Activated CD4-positive, alpha-beta T cell treated with anti-CD3 and anti-CD28 coated beads, Interleukin-2, amount 10 ng/mL, durations not matched to agents 7 days and 5 days (primary cell): ENCODE results near the gene CERS5. TPM values are rescaled to one million over a fixed set of nuclear protein-coding genes. Genes with fewer than 3 reads are reported as not detected.

Experiments
- CTCF ChIA-PET: fragments of 350-600 bp; sonication (Branson Sonifier 250); formaldehyde crosslinking; loops from one replicate; lab custom pipeline; 2021; ENCODE audit warnings: antibody characterized with exemption; lab: Charles Lee
- POLR2A ChIA-PET: fragments of 350-600 bp; sonication (Branson Sonifier 250); formaldehyde crosslinking; loops from one replicate; lab custom pipeline; 2021; ENCODE audit warnings: antibody characterized with exemption; lab: Charles Lee
- DNase-seq: peaks from one replicate; pipeline ENCODE4 v3.0.0-alpha.2; 2020
- H3K27ac Mint-ChIP-seq: one replicate; pipeline ENCODE4 v1.8.0; 2021; ENCODE audit warnings: mild to moderate bottlenecking, moderate library complexity, mixed read lengths
- H3K27me3 Mint-ChIP-seq: one replicate; pipeline ENCODE4 v1.8.0; 2021; ENCODE audit warnings: mixed read lengths
- H3K36me3 Mint-ChIP-seq: one replicate; pipeline ENCODE4 v1.8.0; 2021; ENCODE audit warnings: low read depth, mixed read lengths
- H3K4me1 Mint-ChIP-seq: one replicate; pipeline ENCODE4 v1.8.0; 2021; ENCODE audit warnings: mixed read lengths
- H3K4me3 Mint-ChIP-seq: one replicate; pipeline ENCODE4 v1.8.0; 2021; ENCODE audit warnings: mild to moderate bottlenecking, moderate library complexity, mixed read lengths
- H3K9me3 Mint-ChIP-seq: one replicate; pipeline ENCODE4 v1.8.0; 2021; ENCODE audit warnings: mixed read lengths
- total RNA-seq, 2 experiments: library from RNA; stranded (reverse); gene quantifications; one replicate each; pipeline ENCODE4 v1.2.3, GENCODE V29; 2021

Gene CERS5
- total RNA-seq, 2 experiments from 2014 or later, result 49.2 to 59.2 TPM

DNA sequence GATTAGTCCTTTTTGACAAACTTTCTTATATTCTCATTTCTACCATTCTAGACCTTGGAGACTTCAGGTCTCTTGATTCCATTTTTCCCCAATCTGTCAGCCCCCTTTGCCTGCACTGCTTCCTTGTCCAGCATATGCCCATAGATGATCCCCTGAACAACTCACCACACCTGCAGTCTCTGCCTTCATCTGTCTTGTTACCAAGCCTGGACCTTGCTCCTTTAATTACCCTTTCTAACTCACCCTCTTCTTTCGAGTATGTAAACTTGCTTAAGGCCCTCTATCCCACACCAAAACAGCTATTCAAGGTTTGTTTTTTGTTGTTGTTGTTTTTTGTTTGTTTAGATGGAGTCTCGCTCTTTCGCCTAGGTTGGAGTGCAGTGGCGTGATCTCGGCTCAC lies 45.5 kb downstream of the CERS5 start:
- no peak for DNase-seq
- Mint-ChIP-seq H3K4me1 (peaks cover 16% of the 10 kb centered on the region), H3K27ac (no peak overlapping the region), H3K27me3 (no peaks in the 10 kb centered on the region), H3K4me3 (no peak overlapping the region), H3K9me3 (no peaks in the 10 kb centered on the region), H3K36me3 (peaks cover 31% of the 10 kb centered on the region)
- ChIA-PET POLR2A (no interaction called here), CTCF (interaction anchor here (1.1 to 9.5 kb wide), 3 partner anchors 9 to 176 kb away, joined by 4 to 63 read pairs (median 5); partner anchors contain the start of gene COX14)

DNA sequence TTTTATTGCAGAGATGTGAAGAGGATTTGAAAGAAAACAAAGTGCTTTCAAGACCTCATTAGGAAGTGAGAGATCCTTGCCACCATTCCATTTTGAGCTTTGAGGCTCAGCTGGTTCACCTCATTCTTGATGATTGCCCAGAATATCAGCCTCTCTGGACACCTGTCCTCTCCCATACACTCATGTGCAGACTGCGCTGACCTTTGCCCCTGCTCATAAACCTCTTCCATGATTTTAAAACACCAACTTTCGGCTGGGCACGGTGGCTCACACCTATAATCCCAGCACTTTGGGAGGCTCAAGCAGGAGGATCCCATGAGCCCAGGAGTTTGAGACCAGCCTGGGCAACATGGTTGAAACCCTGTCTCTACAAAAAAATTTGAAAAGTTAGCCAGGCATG lies 46.2 kb downstream of the CERS5 start:
- H3K4me3 Mint-ChIP-seq, result no peak overlapping the region
- peaks cover 29% of the 10 kb centered on the region for H3K36me3 Mint-ChIP-seq
- no peaks in the 10 kb centered on the region for H3K27me3 Mint-ChIP-seq
- no peak overlapping the region for H3K27ac Mint-ChIP-seq
- H3K9me3 Mint-ChIP-seq, result no peaks in the 10 kb centered on the region
- CTCF ChIA-PET, result interaction anchor here (1.1 to 9.5 kb wide), 2 partner anchors 10 to 175 kb away, joined by 4 to 63 read pairs; partner anchors contain the start of gene COX14
- POLR2A ChIA-PET, result no interaction called here
- DNase-seq, result no peak
- H3K4me1 Mint-ChIP-seq, result peaks cover 21% of the 10 kb centered on the region

DNA sequence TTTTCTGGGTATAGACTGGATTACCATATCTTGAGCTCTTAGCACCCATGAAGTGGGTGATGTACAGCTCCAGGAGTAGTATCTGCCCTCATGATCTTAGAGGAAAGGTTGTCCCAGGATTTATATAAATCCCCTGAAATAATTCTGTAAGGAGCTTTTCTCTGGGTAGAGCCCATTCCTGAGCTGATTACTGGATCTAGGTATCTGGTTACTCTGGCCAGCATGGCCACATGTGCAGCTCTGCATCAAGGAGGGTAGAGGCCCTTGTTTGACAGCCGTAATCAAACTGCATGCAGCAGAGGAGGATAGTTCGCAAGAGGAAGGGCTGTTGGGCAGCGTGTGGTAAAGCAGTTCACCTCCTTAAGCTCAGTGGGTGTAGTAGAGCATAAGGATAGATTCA lies 46.6 kb downstream of the CERS5 start:
- ChIA-PET POLR2A (no interaction called here), CTCF (interaction anchor here (1.1 to 9.5 kb wide), 2 partner anchors 9 to 175 kb away, joined by 4 to 63 read pairs; partner anchors contain the start of gene COX14)
- Mint-ChIP-seq H3K4me3 (no peak overlapping the region), H3K27me3 (no peaks in the 10 kb centered on the region), H3K36me3 (peaks cover 33% of the 10 kb centered on the region), H3K27ac (no peak overlapping the region), H3K4me1 (peaks cover 22% of the 10 kb centered on the region), H3K9me3 (no peaks in the 10 kb centered on the region)
- no peak for DNase-seq

DNA sequence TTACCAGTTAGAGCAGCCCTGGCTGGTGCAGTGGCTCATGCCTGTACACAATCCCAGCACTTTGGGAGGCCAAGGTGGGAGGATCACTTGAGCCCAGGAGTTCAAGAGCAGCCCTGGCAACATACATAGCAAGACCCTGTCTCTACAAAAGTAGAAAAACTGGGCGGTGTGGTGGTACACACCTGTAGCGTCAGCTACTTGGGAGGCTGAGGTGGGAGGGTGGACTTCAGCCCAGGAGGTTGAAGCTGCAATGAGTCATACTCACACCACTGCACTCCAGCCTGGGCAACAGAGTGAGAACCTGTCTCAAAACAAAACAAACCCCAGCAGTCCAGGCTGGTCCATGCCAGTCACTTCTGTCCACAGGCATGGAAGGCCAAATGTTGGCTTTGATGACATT lies 47.8 kb downstream of the CERS5 start:
- Mint-ChIP-seq H3K27me3 (no peaks in the 10 kb centered on the region), H3K4me3 (no peak overlapping the region), H3K4me1 (peaks cover 20% of the 10 kb centered on the region), H3K9me3 (no peaks in the 10 kb centered on the region), H3K27ac (no peak overlapping the region), H3K36me3 (peaks cover 36% of the 10 kb centered on the region)
- no peak for DNase-seq
- ChIA-PET CTCF (interaction anchor here (0.6 to 9.5 kb wide), 4 partner anchors 8 to 207 kb away, joined by 3 to 63 read pairs (median 4); partner anchors contain the start of gene COX14), POLR2A (no interaction called here)

DNA sequence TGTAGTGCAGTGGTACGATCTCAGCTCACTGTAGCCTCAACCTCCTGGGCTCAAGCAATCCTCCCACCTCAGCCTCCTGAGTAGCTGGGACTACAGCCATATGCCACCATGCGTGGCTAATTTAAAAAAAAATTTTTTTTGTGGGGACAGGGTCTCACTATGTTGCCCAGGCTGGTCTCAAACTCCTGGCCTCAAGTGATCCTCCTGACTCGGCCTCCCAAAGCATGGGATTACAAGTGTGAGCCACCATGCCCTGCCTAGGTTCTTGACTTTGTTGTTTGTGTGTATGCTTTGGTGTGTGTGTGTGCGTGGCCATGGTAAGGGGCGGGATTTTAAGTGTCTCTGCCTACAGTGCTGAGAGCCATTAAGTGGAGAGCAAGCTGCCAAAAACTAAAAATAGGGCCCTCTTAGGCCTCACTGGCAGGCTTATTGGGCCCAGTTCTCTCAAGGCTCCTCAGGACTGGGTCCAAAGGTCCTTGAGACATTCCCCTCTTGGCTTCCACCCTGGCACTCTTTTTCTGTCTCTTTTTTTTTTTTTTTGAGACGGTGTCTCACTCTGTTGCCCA lies 50.0 kb downstream of the CERS5 start:
- POLR2A ChIA-PET, result interaction anchor here (0.6 kb wide), 2 partner anchors 79 to 493 kb away, joined by 3 read pairs; no protein-coding TSS in a partner anchor
- CTCF ChIA-PET, result interaction anchor here (0.9 to 1.5 kb wide), 5 partner anchors 12 to 59 kb away, joined by 3 to 5 read pairs (median 3); partner anchors contain the start of gene GPD1
- Mint-ChIP-seq H3K27ac (no peak overlapping the region), H3K9me3 (no peaks in the 10 kb centered on the region), H3K4me3 (no peak overlapping the region), H3K36me3 (peaks cover 30% of the 10 kb centered on the region), H3K27me3 (no peaks in the 10 kb centered on the region), H3K4me1 (peaks cover 25% of the 10 kb centered on the region)
- no peak for DNase-seq

DNA sequence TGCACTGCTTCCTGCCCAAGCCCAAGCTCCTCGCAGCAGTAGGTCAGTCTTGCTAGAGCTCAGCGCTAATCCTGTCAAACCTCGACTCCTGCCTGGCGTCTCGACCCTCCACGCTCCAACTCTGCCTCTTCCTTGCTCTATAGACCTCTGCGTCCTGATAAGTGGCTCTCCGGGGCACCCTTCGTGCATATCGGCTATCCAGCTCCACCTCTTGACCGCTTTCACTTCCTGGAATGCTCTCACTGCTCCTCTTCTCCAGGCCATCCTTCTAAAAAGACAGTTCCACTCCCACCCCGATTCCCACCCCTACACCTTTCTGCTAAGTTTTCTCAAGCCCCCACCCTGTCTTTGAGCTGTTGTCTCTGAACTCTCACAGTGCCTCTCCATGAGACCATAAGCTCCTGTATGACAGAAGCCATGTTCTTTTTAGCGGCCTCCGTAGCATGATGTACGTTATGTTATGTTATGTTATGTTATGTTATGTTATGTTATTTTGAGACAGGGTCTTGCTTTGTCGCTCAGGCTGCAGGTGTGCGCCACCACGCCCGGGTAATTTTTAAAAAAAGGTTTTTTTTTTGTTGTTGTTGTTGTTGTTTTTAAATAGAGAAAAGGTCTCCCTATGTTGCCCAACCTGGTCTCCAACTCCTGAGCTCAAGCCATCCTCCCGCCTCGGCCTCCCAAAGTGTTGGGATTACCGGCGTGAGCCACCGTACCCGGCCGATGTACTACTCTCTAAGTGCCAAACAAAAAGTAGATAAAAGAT lies 54.5 kb downstream of the CERS5 start:
- Mint-ChIP-seq H3K4me1 (peaks cover 39% of the 10 kb centered on the region), H3K4me3 (peak overlapping the region; percentile 89), H3K27ac (peak overlapping the region; percentile 97), H3K36me3 (peaks cover 13% of the 10 kb centered on the region), H3K27me3 (no peaks in the 10 kb centered on the region), H3K9me3 (no peaks in the 10 kb centered on the region)
- POLR2A ChIA-PET, result interaction anchor here (0.6 to 0.8 kb wide), 4 partner anchors 23 to 847 kb away, joined by 3 to 7 read pairs (median 3); no protein-coding TSS in a partner anchor
- peak; percentile 29 for DNase-seq
- CTCF ChIA-PET, result interaction anchor here (0.6 to 6.6 kb wide), 26 partner anchors 11 to 788 kb away, joined by 3 to 86 read pairs (median 7); partner anchors contain the start of genes CERS5, DIP2B, GPD1 and SMARCD1

DNA sequence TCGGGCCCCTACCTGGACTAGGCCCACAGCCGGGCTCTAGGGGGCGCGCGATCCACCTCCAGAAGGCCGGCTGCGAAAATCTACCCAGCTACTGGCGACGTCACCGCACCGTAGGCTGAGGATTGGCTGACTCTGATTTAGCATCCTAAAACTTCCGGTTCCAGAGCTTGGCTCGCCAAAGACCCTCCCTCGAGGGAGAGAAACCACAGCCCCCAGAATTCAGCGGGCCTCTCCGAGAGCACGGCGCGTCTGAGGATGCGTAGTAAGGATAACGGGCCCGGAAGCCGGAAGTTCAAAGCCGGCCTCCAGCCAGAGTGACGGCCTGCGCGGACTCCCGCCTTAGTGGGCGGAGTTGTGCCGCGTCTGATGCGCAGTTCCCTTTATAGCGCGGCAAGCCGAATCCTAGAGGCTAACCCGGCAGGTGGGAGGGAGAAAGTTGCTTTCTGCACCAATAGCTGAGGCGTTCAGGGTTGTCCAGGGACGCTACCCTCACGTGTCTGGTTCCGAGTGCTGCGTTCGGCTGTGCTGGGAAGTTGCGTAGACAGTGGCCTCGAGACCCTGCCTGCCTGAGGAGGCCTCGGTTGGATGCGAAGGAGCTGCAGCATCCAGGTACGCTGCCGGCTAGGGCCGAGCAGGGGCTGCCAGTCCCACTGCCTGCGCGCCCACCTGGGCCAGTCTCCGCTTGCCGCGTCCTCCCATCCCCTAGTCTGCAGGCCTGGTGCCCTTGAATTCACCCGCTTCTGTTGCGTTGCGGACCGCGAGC lies 55.3 kb downstream of the CERS5 start, which contains the start of gene COX14:
Gene COX14 (plus strand): TSS at position 544 of the 763 bp plus-strand sequence. CDS start 7,808 bp downstream, outside the sequence.
- peaks cover 11% of the 10 kb centered on the region for H3K36me3 Mint-ChIP-seq
- peak; percentile 99 for DNase-seq
- peak within 1 kb of the TSS; percentile 97 for H3K27ac Mint-ChIP-seq
- H3K4me1 Mint-ChIP-seq, result peaks cover 34% of the 10 kb centered on the region
- peak within 1 kb of the TSS; percentile 89 for H3K4me3 Mint-ChIP-seq
- POLR2A ChIA-PET, result interaction anchor here (0.6 to 0.9 kb wide), 5 partner anchors 22 to 846 kb away, joined by 3 read pairs; partner anchors contain the start of gene SMARCD1
- no peaks in the 10 kb centered on the region for H3K27me3 Mint-ChIP-seq
- no peaks in the 10 kb centered on the region for H3K9me3 Mint-ChIP-seq
- CTCF ChIA-PET, result interaction anchor here (0.6 to 6.6 kb wide), 60 partner anchors 12 to 416 kb away, joined by 3 to 86 read pairs (median 4); partner anchors contain the start of genes ASIC1, BCDIN3D, CERS5 and DIP2B

DNA sequence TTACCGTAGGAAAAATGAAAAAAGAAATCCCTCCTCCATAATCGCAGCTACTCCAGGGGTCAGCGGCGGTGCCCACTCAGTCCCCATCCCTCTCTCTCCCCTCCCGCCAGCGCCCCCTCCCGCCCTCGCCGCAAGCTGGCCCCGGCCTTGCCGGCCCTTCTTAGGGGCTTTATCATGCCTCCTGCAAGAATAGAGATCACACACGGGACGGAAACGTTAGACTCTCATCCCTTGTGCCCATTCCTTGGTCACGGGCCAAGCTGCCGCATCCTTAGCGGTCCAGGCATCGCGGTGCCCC lies 55.8 kb downstream of the CERS5 start:
- Mint-ChIP-seq H3K27ac (peak overlapping the region; percentile 97), H3K4me1 (peaks cover 30% of the 10 kb centered on the region), H3K36me3 (peaks cover 11% of the 10 kb centered on the region), H3K27me3 (no peaks in the 10 kb centered on the region), H3K9me3 (no peaks in the 10 kb centered on the region), H3K4me3 (peak overlapping the region; percentile 89)
- no peak for DNase-seq
- ChIA-PET POLR2A (interaction anchor here (0.6 to 0.9 kb wide), 2 partner anchors 24 to 26 kb away, joined by 3 read pairs; partner anchors contain the start of gene SMARCD1), CTCF (interaction anchor here (0.6 to 6.6 kb wide), 55 partner anchors 12 to 341 kb away, joined by 3 to 86 read pairs (median 5); partner anchors contain the start of genes ASIC1, BCDIN3D, CERS5 and GPD1)

DNA sequence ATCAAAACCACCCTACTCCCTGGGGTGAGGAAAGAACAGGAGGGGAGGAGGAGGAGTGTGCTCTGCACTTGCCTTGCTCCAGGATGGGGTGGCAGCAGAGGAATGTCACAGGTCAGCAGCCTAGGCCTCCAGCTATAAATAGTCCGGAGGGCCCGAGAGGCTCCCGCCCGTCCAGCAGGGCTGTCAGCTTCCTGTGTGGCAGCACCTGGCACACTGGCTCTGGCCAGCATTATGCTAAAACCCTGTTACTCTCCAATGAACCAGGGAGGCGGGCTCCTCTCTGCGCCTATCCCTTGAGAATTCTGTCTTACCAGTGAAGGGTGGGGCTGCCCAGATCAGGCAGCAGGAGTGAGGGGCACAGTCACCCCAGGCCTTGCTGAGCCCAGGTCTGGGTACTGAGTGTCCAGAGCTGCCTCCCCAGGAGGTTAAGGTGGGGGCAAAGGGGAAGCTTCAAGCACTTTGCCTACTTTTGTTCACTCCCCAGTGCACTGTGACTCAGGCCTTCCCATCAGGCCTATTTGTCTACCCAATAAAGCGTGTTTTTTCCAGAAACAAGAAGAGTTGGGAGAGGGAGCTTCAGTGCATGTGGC lies 56.3 kb downstream of the CERS5 start:
- Mint-ChIP-seq H3K27ac (peak overlapping the region; percentile 97), H3K4me3 (peak overlapping the region; percentile 89), H3K27me3 (no peaks in the 10 kb centered on the region), H3K36me3 (peaks cover 10% of the 10 kb centered on the region), H3K9me3 (no peaks in the 10 kb centered on the region), H3K4me1 (peaks cover 27% of the 10 kb centered on the region)
- DNase-seq, result no peak
- ChIA-PET CTCF (interaction anchor here (0.6 to 6.6 kb wide), 45 partner anchors 11 to 342 kb away, joined by 3 to 86 read pairs (median 5); partner anchors contain the start of genes ASIC1, CERS5, GPD1 and LIMA1), POLR2A (interaction anchor here (0.6 kb wide), 1 partner anchor 24 kb away, joined by 3 read pairs; no protein-coding TSS in a partner anchor)

DNA sequence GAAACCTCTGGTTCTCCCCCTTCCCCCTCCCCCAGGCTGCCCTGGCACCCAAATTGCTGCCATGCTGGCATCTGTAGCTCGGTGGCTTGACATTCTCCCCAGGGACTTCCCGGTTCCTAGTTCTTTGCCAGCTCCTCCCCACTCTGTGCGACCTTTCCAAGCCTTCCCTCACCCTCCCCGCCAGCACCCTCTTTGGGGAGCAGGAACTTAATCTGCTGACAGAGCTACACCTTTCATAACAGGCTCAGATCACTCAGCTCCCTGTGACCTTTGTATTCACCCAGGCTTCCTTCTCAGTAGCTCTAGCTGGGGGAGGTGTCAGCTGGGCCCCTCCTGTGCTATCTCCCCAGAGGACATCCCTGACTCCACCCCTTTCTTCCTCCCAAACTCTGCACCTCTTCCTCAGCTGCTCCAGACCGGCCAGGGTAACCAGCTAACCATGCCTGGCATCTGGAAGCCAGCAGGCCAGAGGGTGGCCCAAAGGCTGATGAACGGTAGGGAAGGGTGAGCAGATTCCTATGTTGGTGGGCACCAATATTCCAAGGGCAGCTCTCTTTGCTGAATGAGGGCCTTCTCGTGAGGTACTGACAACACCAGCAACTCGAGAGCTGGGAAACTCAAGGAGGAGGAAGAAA lies 56.9 kb downstream of the CERS5 start:
- CTCF ChIA-PET, result interaction anchor here (0.8 to 6.6 kb wide), 27 partner anchors 11 to 246 kb away, joined by 3 to 86 read pairs (median 7); partner anchors contain the start of genes ASIC1, CERS5, GPD1 and LIMA1
- H3K36me3 Mint-ChIP-seq, result peaks cover 5% of the 10 kb centered on the region
- no peak for DNase-seq
- peak overlapping the region; percentile 76 for H3K27ac Mint-ChIP-seq
- POLR2A ChIA-PET, result no interaction called here
- H3K27me3 Mint-ChIP-seq, result no peaks in the 10 kb centered on the region
- no peaks in the 10 kb centered on the region for H3K9me3 Mint-ChIP-seq
- peaks cover 21% of the 10 kb centered on the region for H3K4me1 Mint-ChIP-seq
- H3K4me3 Mint-ChIP-seq, result peak overlapping the region; percentile 59

DNA sequence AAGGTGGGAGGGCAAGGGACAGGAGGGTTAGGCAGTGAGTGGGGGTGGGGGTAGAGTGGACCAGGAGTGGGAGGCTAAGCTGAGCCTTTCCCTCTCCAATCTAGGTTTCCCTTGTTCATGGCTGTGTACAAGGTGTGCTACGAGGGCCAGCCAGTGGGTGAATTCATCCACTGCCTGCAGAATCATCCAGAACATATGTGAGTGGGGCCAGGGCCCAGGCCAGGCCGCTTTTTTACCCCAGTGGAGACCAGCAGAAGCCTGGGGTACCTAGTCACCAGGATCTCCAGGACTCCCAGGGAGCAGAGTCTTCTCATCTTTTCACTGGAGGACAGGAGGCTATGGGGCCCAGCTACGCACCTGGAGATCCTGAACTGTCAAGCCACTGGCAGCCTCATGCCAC lies 57.9 kb downstream of the CERS5 start:
- ChIA-PET POLR2A (no interaction called here), CTCF (interaction anchor here (1.1 to 6.6 kb wide), 7 partner anchors 10 to 145 kb away, joined by 3 to 86 read pairs (median 50); partner anchors contain the start of genes GPD1 and SMARCD1)
- H3K27ac Mint-ChIP-seq, result no peak overlapping the region
- DNase-seq, result no peak
- no peaks in the 10 kb centered on the region for H3K27me3 Mint-ChIP-seq
- peaks cover 19% of the 10 kb centered on the region for H3K4me1 Mint-ChIP-seq
- H3K4me3 Mint-ChIP-seq, result no peak overlapping the region
- H3K9me3 Mint-ChIP-seq, result no peaks in the 10 kb centered on the region
- H3K36me3 Mint-ChIP-seq, result peaks cover 3% of the 10 kb centered on the region
